NCI-H460 (cell line): ENCODE data around the gene ELP4. TPM values are rescaled to one million over a fixed set of nuclear protein-coding genes. Genes with fewer than 3 reads are reported as not detected.
A peak's percentile ranks its signal among the peaks of the same experiment; 100 is the strongest.
"Not testable (repeated sequence)": the region's sequence is repeated elsewhere in the genome, so short reads cannot be mapped to it uniquely, and the experiment has no call there.

Experiments
- DNase-seq: peaks from one replicate; pipeline ENCODE4 v3.0.0-alpha.2; 2016; ENCODE audit warnings: low read depth; ENCODE audit errors: extremely low read depth
- polyA plus RNA-seq: library from polyadenylated mRNA; depleted of rRNA; stranded (reverse); fragments of >200 nt; gene quantifications from 2 replicates; pipeline ENCODE4 v1.2.3, GENCODE V29; 2014; cell fraction: nucleus; rRNA removed
- total RNA-seq: library from RNA; depleted of rRNA; stranded (reverse); fragments of >200 nt; shearing (Covaris generic); gene quantifications from 2 replicates; pipeline ENCODE4 v1.2.3, GENCODE V29; 2014; rRNA removed

Gene ELP4
- total RNA-seq: 18.5 and 21.6 TPM in 2 replicates
- 8.2 and 13.2 TPM in 2 replicates for polyA plus RNA-seq

- peak; percentile 92 for DNase-seq
Observed at GRCh38 chr11:31509429-31510345, at the start of gene ELP4, which contains the start of gene IMMP1L. ELP4 (plus strand) TSS chr11:31509767; CDS start chr11:31509785, 18 bp downstream. IMMP1L (minus strand) TSS chr11:31509622; CDS start chr11:31463276, 46,346 bp downstream.

DNA sequence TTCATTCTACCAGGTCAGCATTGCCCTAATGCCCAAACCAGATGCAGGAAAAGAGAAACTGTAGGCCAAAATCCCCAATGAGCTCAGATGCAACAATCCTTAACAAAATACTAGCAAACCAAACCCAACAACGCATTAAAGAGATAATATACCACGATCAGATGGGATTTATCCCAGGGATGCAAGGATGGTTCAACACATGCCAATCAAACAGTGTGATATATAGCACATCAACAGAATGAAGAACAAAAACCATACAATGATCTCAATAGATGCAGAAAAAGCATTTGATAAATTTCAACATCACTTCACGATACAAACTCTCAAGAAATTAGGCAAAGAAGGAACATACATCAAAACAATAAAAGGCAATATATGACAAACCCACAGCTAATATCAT lies 45.1 kb upstream of the ELP4 start:
- DNase-seq: no peak

DNA sequence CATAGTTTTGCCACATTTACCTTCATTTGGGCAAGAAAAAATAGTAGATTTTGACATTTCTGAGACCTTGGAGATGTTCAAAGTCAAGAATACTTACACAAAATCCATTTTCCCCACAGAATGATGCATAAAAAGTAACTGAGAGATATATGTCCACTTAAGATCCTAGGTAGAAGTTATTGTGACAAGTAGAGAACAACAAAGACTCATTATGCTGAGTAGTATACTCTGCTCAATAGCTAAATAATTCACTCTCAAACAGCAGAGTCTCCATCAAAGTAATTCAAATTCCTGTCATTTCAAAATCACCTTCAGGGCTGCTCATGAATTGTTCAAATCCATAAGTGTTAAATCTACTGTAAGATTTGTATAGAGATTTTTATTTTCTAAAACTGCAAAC lies 35.5 kb upstream of the ELP4 start:
- no peak for DNase-seq

DNA sequence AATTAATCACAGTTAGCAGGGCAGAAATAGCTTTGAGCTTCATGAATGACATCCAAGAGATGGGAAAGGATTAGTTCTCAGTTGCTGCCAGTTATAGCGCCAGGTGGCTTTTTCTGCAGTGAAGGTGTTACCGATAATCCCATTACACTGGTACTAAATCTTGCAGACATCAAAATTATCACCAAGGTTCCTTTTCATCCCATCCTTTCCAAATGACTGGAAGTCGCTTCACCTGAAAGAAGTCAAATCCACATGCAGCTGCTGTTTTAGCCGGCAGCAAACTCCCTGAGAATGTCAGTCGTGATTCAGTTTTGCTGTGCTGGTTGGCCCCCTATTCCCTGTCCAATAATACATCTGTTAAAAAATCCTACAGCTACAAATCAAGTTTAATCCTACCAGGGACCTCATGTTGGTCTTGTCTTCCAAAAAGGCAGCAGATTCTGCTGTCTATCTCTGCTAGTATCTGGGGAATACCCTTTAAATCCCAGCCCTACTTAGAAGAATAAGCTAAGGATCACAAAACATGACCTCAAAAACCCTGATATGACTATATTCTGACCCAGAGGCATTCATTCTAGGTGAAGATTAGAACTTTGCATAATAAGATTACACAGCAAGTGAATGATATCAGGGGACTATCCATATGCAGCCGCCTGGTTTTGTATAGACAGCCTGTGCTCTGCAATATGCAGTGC lies 31.9 kb upstream of the ELP4 start:
- no peak for DNase-seq

DNA sequence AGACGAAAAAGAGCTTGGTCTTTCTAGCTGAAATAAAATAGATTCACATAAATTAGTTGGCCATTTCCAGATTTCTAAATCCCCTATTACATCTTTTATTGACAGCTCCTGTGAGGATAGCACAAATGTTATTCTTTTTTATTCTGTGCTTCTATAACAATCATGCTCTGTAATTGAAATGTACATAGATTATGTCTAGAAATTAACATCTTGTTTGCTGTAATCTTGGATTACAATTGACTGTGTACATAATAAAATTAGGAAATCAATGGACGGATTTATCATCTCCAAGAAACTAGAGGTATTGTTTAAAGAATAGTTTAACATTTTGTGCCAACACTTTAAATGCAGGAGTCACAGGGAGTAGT lies 31.4 kb upstream of the ELP4 start:
- no peak for DNase-seq

- no peak for DNase-seq
Observed at GRCh38 chr11:31479066-31479465, 30.5 kb upstream of the ELP4 start.

- DNase-seq: no peak
Observed at GRCh38 chr11:31480930-31481329, 28.6 kb upstream of the ELP4 start.

DNA sequence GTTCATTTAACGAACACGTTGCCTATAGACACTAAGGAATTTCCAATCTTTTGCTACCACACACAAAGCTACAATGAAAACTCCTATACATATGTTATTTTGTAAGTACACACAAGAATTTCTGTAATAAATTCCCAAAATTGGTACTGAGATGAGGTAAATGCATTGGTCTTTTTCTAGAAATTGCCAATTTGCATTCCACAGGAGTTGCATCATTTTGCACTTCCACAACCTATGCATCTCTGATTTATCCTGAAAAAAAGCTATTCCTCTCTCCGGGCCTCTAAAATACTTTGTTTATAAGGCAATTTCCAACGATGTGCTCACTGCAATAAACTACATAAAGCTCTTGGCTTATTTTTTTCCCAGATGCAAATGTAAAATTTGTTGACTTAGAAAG lies 25.1 kb upstream of the ELP4 start:
- no peak for DNase-seq

DNA sequence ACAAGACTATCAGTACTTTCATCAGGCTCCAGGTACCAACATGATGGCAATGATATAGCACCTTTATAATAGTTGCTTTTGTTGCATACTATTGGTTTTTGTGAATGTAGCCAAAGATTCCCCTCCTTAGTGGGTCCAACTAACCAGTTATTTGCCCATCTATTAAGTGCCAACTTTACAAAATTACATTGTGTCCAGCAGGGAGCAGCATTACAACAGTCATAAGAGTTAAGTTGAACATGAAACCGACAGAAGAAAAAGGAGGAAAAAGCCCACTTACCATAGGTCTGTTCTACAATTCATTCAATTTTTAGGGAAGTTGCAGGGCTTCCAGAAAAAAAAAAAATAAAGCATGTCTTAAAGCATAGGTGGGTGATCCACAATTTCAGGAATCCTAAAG lies 21.7 kb upstream of the ELP4 start:
- peak; percentile 23 for DNase-seq

DNA sequence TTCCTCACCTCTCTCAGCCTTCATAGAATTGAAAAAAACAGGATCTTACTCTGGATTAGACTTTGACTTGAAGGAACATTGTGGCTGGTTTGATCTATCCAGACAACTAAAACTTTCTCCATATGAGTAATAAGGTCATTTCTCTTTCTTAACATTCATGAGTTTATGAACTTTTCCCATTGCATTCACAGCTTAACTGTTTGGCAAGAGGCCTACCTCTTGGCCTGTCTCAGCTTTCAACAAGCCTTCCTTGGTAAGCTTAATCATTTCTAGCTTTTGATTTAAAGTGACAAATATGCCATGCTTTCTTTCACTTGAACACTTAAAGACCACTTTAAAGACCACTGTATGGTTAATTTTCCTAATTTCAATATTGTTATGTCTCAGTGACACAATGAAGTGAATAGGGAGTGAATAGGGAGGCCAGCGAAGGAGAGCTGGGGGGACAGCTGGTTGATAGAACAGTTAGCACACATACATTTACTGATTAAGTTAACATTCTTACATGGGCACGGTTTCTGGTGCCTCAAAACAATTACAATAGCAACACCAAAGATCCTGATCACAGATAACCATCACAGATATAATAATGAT lies 17.1 kb upstream of the ELP4 start:
- DNase-seq: no peak

- DNase-seq: no peak
Observed at GRCh38 chr11:31493235-31493634, 16.3 kb upstream of the ELP4 start.

- DNase-seq: not testable (repeated sequence)
Observed at GRCh38 chr11:31493762-31494161, 15.8 kb upstream of the ELP4 start.

- DNase-seq: no peak
Observed at GRCh38 chr11:31499576-31500178, 9.9 kb upstream of the ELP4 start.

DNA sequence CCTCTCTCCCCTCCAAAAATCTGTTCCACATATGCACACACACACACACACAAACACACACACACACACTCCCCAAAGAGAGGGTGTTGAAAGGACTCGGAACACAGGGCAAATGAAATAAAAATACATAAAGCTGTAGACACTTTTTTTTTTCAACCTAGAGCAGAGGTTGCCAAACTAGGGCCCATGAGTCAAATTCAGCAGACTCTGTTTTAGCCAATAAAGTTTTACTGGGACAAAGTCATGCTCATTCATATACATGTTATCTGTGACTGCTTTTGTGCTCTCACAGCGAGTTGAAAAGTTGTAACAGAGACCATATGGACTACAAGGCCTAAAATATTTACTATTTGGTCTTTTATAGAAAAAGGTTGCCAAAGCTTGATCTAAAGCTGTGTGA lies 9.0 kb upstream of the ELP4 start:
- DNase-seq: no peak

DNA sequence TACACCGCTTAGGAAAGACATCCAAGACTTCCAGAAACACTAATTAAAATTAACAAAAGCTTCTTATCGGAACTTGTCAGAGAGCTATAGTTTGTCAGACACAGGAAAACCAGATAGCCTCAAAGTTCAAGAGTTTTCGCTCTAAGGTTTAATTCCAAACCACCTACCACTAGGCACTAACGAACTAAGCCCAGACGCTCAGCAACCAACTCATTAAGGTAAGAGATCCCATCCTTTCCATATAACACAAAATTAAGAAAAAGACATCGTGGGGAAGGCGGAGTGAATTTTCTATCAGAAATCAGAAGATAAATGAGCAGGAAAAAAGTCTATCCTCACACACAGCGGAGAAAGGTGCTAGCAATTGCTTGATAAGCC lies 527 bp upstream of the ELP4 start:
- no peak for DNase-seq

DNA sequence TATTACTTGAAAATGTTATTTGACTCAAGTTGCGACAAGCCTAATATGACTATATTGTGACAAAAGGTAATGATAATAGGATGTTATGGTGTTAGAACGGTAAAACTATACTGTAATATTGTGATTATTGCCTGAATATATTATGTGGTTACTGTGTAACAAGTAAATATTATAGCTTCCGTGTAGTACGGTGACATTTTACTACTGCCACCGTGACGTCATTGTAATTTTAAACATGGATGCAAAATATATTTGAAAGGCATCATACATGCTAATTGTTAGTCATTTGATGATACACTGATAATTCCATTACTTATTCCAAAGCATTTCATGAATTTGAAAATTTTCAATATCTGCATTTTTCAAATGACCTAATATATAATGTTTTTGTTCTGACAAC lies 2.5 kb downstream of the ELP4 start:
- no peak for DNase-seq

- no peak for DNase-seq
Observed at GRCh38 chr11:31521497-31522150, 12.1 kb downstream of the ELP4 start.

DNA sequence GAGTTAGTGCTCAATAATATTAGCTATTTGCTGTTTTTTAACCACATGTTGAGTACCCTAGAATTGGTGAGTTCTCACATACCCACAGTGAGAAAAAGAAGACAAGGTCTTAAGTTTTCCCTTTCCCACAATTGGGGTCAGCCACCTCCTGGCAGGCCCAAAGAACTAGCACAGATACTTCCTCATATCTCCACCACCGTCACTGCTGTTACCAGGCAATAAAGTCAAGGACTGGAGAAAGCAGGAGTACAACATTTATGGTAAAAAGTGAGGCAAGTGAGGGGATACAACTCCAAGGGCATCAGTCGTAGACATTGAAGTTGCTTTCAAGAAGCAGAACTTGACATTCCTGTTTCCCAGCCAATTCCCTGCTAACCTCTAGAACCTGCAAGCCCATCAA lies 19.6 kb downstream of the ELP4 start:
- no peak for DNase-seq

DNA sequence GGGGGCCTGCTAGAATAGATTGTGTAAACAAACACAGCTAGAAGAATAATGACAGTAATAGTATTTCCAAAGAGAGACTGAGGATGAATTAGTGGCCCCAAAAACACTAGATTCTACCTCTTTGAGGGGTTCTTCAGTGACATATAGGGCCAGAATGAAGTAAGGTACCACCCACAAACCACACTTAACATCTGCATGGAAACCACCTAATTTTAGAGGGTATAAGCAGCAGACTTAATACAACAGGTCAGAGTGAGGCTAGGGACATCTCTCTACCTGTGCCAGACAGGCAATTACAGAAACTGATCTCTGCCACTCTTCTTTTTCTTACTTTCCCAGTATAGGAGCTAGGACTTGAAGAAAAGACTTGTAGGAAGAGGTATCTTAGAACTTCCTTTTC lies 20.1 kb downstream of the ELP4 start:
- DNase-seq: no peak

DNA sequence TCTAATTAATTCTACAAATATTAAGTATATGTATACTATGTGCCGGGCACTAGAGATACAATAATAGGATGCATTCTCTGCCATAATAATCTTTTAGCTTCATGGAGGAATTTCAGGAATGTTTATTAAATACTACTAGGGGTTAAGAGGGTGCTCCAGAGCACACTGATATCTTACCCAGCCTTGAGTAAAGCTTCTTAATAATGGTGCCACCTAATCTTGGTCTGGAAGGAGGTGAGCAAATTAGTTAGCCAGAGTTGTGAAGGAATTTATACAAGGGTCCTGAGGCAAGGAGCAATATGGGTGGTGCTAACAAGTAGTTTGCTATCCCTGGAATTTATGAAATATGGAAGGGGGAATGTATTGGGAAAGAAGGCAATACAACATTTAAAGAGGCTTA lies 21.7 kb downstream of the ELP4 start:
- no peak for DNase-seq

DNA sequence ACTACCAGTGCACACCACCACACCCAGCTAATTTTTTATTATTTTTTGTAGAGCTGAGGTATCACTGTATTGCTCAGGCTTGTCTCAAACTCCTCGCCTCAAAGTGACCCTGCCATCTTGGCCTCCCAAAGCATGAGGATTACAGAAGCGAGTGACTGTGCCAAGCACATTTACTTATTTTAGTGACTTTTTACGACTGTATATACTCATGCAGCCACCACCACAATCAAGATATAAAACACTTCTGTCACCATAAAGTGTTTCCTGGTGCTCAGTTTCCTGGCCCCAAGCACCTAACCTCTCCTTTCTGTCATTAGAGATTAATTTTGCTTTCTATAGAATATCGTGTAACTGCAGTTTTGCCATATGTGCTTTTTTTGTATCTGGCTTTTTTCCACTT lies 25.9 kb downstream of the ELP4 start:
- DNase-seq: no peak
